Suprapubic skin (tissue), 4 donors: ENCODE measurements around the gene TRPM6. TPM values are rescaled to one million over a fixed set of nuclear protein-coding genes. Genes with fewer than 3 reads are reported as not detected.

Source experiments
- DNase-seq, 2 donors: peaks; one replicate each; pipeline ENCODE4 v3.0.0-alpha.2; 2019; ENCODE audit warnings: low spot score in 2 of 2
- H3K27ac ChIP-seq: fragments of 200-600 bp; sonication (generic); one replicate; pipeline ENCODE4 v1.5.1; 2019
- H3K27me3 ChIP-seq: fragments of 200-600 bp; sonication (generic); one replicate; pipeline ENCODE4 v1.5.1; 2019
- H3K36me3 ChIP-seq: fragments of 200-600 bp; sonication (generic); one replicate; pipeline ENCODE4 v1.5.1; 2019
- H3K4me1 ChIP-seq: fragments of 200-600 bp; sonication (generic); one replicate; pipeline ENCODE4 v1.5.1; 2019
- H3K4me3 ChIP-seq: fragments of 200-600 bp; sonication (generic); one replicate; pipeline ENCODE4 v1.5.1; 2019; ENCODE audit warnings: mild to moderate bottlenecking
- H3K9me3 ChIP-seq: fragments of 200-600 bp; sonication (generic); one replicate; pipeline ENCODE4 v1.5.1; 2019
- CTCF ChIP-seq, 2 donors: fragments of 200-600 bp in 1 of 2; fragments of 450-650 bp in 1 of 2; sonication (generic) in 1 of 2; IDR thresholded peaks; one replicate each; pipeline ENCODE4 v1.5.1; 2016 to 2019; ENCODE audit warnings: antibody characterized with exemption in 2 of 2, mild to moderate bottlenecking in 1 of 2, moderate library complexity in 1 of 2
- EP300 ChIP-seq: sonication (generic); formaldehyde crosslinking; IDR thresholded peaks from one replicate; pipeline ENCODE4 v1.6.1; 2017; ENCODE audit warnings: antibody characterized with exemption
- POLR2A ChIP-seq, 2 donors: fragments of 450-650 bp; IDR thresholded peaks; one replicate each; pipeline ENCODE4 v1.6.1; 2017; ENCODE audit warnings: antibody characterized with exemption in 2 of 2, mild to moderate bottlenecking in 2 of 2, moderate library complexity in 2 of 2
- POLR2AphosphoS5 ChIP-seq, 3 donors: sonication (generic); formaldehyde crosslinking; IDR thresholded peaks; one replicate each; pipeline ENCODE4 v1.6.1; 2017; ENCODE audit warnings: antibody characterized with exemption in 3 of 3
- WGBS: methylation state at CpG from one replicate; pipeline ENCODE4 v1.1.5; 2018; 5-methylcytosine and 5-hydroxymethylcytosine counted together
- total RNA-seq, 4 donors: library from RNA; depleted of rRNA; stranded (reverse); fragments of >200 nt; gene quantifications; one replicate each; pipeline ENCODE4 v1.1.0, GENCODE V29; 2016

Gene TRPM6
- total RNA-seq, 4 donors from 2014 or later, result 0.53 to 1.6 (median 1.0) TPM

DNA sequence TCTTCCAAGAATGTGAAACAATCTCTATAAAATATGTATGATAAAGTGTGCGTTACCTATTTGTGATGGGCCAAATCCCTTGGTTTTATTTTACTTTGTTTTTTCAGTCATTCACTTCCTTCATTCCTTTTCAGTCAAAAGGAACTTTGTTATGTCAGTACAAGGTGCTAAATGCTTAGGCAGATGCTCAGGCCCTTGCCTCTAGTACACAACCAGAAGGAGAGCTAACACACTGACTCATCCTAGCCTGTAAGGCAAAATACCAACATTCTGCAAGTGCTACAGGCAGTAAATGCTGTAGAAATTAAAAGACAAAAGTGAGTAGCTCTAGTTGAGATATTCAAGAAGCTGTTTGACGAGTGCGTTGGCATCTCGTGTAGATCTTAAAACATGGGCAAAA, 49.4 kb downstream of the TRPM6 start:
- 66% methylated on average over 4 of the region's 4 CpGs for WGBS
- H3K36me3 ChIP-seq, result no peaks in the 10 kb centered on the region
- no peak overlapping the region for H3K4me3 ChIP-seq
- DNase-seq, result no peak
- H3K4me1 ChIP-seq, result no peaks in the 10 kb centered on the region
- H3K27ac ChIP-seq, result no peak overlapping the region
- no peaks in the 10 kb centered on the region for H3K9me3 ChIP-seq
- no peak for TF ChIP-seq POLR2AphosphoS5 (IDR thresholded peaks at IDR 0.05)
- no peak for TF ChIP-seq CTCF (IDR thresholded peaks at IDR 0.05)
- no peak for TF ChIP-seq EP300
- no peak for TF ChIP-seq POLR2A (IDR thresholded peaks at IDR 0.05)
- no peaks in the 10 kb centered on the region for H3K27me3 ChIP-seq

- DNase-seq, result no peak
- Histone ChIP-seq H3K4me1 (no peaks in the 10 kb centered on the region), H3K4me3 (no peak overlapping the region), H3K9me3 (no peaks in the 10 kb centered on the region), H3K27ac (no peak overlapping the region), H3K27me3 (no peaks in the 10 kb centered on the region), H3K36me3 (no peaks in the 10 kb centered on the region)
- no peak for TF ChIP-seq EP300
- no peak for TF ChIP-seq POLR2A (IDR thresholded peaks at IDR 0.05)
- WGBS, result 3% methylated on average over 1 of the region's 1 CpG
Observed at GRCh38 chr9:74824654-74825053, 63.1 kb downstream of the TRPM6 start.

GRCh38 chr9:74821636-74822035, 66.1 kb downstream of the TRPM6 start:
- WGBS, result 73% methylated on average over 8 of the region's 8 CpGs
- Histone ChIP-seq H3K27me3 (no peaks in the 10 kb centered on the region), H3K27ac (no peak overlapping the region), H3K4me3 (no peak overlapping the region), H3K4me1 (no peaks in the 10 kb centered on the region), H3K36me3 (no peaks in the 10 kb centered on the region), H3K9me3 (no peaks in the 10 kb centered on the region)
- no peak for DNase-seq
- TF ChIP-seq CTCF (IDR thresholded peaks at IDR 0.05) (no peak), EP300 (no peak), POLR2A (IDR thresholded peaks at IDR 0.05) (no peak), POLR2AphosphoS5 (IDR thresholded peaks at IDR 0.05) (no peak)

- H3K36me3 ChIP-seq, result no peaks in the 10 kb centered on the region
- H3K27ac ChIP-seq, result no peak overlapping the region
- H3K4me3 ChIP-seq, result no peak overlapping the region
- TF ChIP-seq POLR2AphosphoS5 (IDR thresholded peaks at IDR 0.05) (no peak), POLR2A (IDR thresholded peaks at IDR 0.05) (no peak), EP300 (no peak), CTCF (IDR thresholded peaks at IDR 0.05) (no peak)
- no peaks in the 10 kb centered on the region for H3K9me3 ChIP-seq
- H3K4me1 ChIP-seq, result no peaks in the 10 kb centered on the region
- no peak for DNase-seq
- H3K27me3 ChIP-seq, result no peaks in the 10 kb centered on the region
- 93% methylated on average over 2 of the region's 2 CpGs for WGBS
Observed at GRCh38 chr9:74817816-74818215, 69.9 kb downstream of the TRPM6 start.

DNA sequence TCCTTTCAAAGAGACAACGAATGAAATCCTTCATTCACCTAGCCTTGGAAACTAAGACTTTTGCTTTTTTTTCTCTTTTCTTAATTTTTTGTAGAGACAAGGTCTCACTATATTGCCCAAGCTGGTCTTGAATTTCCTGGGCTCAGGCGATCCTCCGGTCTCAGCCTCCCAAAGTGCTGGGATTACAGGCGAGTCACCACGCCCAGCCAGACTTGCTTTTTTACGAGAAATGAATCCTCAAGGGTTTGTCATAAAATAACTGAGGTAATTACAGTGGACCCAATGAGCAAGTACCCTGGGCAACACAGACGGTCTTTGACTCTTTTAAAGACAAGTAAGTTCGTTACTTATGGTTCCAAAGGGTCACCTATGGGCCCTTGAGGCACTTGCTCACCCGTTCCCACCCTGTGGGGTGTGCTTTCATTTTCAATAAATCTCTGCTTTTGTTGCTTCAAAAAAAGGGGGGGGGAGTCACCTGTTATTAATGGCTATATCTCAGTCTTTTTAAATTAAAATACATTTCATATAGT, 70.4 kb downstream of the TRPM6 start:
- no peaks in the 10 kb centered on the region for H3K4me1 ChIP-seq
- H3K9me3 ChIP-seq, result no peaks in the 10 kb centered on the region
- WGBS, result 89% methylated on average over 9 of the region's 9 CpGs
- no peak for DNase-seq
- TF ChIP-seq POLR2AphosphoS5 (IDR thresholded peaks at IDR 0.05) (no peak), POLR2A (IDR thresholded peaks at IDR 0.05) (no peak), EP300 (no peak), CTCF (IDR thresholded peaks at IDR 0.05) (no peak)
- H3K27me3 ChIP-seq, result no peaks in the 10 kb centered on the region
- no peak overlapping the region for H3K27ac ChIP-seq
- no peaks in the 10 kb centered on the region for H3K36me3 ChIP-seq
- no peak overlapping the region for H3K4me3 ChIP-seq

DNA sequence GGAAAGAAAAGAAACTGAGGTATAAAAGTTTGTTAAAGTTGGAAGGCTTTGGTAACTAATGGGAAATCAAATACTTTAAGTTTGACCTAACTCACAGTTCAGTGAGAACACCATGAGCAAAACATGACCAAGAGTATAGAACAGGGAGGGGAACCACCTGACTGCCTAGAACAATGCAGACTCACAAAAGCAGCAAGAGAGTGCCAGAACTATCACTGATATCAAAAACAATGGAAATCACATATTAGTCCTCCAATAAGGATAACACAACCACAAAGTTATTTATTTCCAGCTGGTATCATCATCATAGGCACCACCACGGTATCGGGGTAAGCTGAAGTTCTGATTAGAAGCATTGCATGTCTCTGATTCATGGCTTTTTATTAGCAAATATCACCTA, 77.5 kb downstream of the TRPM6 start:
- no peak for DNase-seq
- 96% methylated on average over 2 of the region's 2 CpGs for WGBS

More for the DNA sequence above, 77.5 kb downstream of the TRPM6 start:
- TF ChIP-seq POLR2AphosphoS5 (IDR thresholded peaks at IDR 0.05) (no peak), EP300 (no peak), POLR2A (IDR thresholded peaks at IDR 0.05) (no peak), CTCF (IDR thresholded peaks at IDR 0.05) (no peak)
- no peaks in the 10 kb centered on the region for H3K4me1 ChIP-seq
- H3K9me3 ChIP-seq, result no peaks in the 10 kb centered on the region
- no peaks in the 10 kb centered on the region for H3K36me3 ChIP-seq
- no peak overlapping the region for H3K4me3 ChIP-seq
- no peaks in the 10 kb centered on the region for H3K27me3 ChIP-seq
- H3K27ac ChIP-seq, result no peak overlapping the region
